ENCODE results near the gene TBL1X.
A peak's percentile ranks its signal among the peaks of the same experiment; 100 is the strongest.
"Not testable (repeated sequence)": the region's sequence is repeated elsewhere in the genome, so short reads cannot be mapped to it uniquely, and the experiment has no call there.

The TBL1X gene

GRCh38 chrX:9464435-9465371 is at the start of gene TBL1X:
Gene TBL1X (plus strand): TSS chrX:9465058. CDS start chrX:9653587, 188,529 bp downstream.
- peak; percentile 47 to 51 for DNase-seq

- DNase-seq: no peak
These were observed 48.1 kb upstream of the TBL1X start for GRCh38 chrX:9416562-9417348.

GRCh38 chrX:9418262-9418661 is 46.6 kb upstream of the TBL1X start:
- no peak for DNase-seq

- DNase-seq: no peak
These were observed 44.3 kb upstream of the TBL1X start for GRCh38 chrX:9420275-9421265.

GRCh38 chrX:9429767-9430166 is 35.1 kb upstream of the TBL1X start:
- DNase-seq: no peak

- DNase-seq: no peak
These were observed 34.4 kb upstream of the TBL1X start for GRCh38 chrX:9430346-9430921.

GRCh38 chrX:9431281-9431680 is 33.6 kb upstream of the TBL1X start:
- DNase-seq: no peak

- DNase-seq: no peak
These were observed 31.3 kb upstream of the TBL1X start for GRCh38 chrX:9433596-9433995.

- DNase-seq: no peak
These were observed 30.8 kb upstream of the TBL1X start for GRCh38 chrX:9434051-9434550.

- not testable (repeated sequence) for DNase-seq
These were observed 29.8 kb upstream of the TBL1X start for GRCh38 chrX:9435086-9435485.

GRCh38 chrX:9436812-9437211 is 28.0 kb upstream of the TBL1X start:
- DNase-seq: no peak

- DNase-seq: no peak
These were observed 25.8 kb upstream of the TBL1X start for GRCh38 chrX:9438933-9439494.

GRCh38 chrX:9440116-9440844 is 24.6 kb upstream of the TBL1X start:
- DNase-seq: no peak

GRCh38 chrX:9442056-9442455 is 22.8 kb upstream of the TBL1X start:
- DNase-seq: no peak

GRCh38 chrX:9443327-9443726 is 21.5 kb upstream of the TBL1X start:
- DNase-seq: no peak

- DNase-seq: no peak
These were observed 17.0 kb upstream of the TBL1X start for GRCh38 chrX:9447906-9448305.

- DNase-seq: peak; percentile 42 to 78
These were observed 8.4 kb upstream of the TBL1X start for GRCh38 chrX:9456250-9457074.

GRCh38 chrX:9458034-9458433 is 6.8 kb upstream of the TBL1X start:
- DNase-seq: peak in 1 of 2 donors; percentile 18

- no peak for DNase-seq
These were observed 6.3 kb upstream of the TBL1X start for GRCh38 chrX:9458516-9459078.

Measured in CD4-positive, alpha-beta T cell treated with Interleukin-4 for 1 hour (primary cell).